Naive thymus-derived CD4-positive, alpha-beta T cell (primary cell): ENCODE data around the gene RABL6. TPM values are rescaled to one million over a fixed set of nuclear protein-coding genes. Genes with fewer than 3 reads are reported as not detected.
"Not testable (repeated sequence)": the region's sequence is repeated elsewhere in the genome, so short reads cannot be mapped to it uniquely, and the experiment has no call there.

Experiments
- ATAC-seq: fragments of 150-1000 bp; cut with Tn5 transposase; 2 replicates; pipeline ENCODE4 v1.10.0; 2021; ENCODE audit warnings: mild to moderate bottlenecking, moderate library complexity
- CTCF ChIA-PET: fragments of 350-600 bp; sonication (Branson Sonifier 250); formaldehyde crosslinking; loops from one replicate; lab custom pipeline; 2021; ENCODE audit warnings: antibody characterized with exemption; lab: Charles Lee
- POLR2A ChIA-PET: fragments of 350-600 bp; sonication (Branson Sonifier 250); formaldehyde crosslinking; loops from one replicate; lab custom pipeline; 2021; ENCODE audit warnings: antibody characterized with exemption, inconsistent platforms; lab: Charles Lee
- DNase-seq, 9 donors: peaks; one replicate each; pipeline versions ENCODE4 v3.0.0 to v3.0.0-alpha.2; 2020 to 2022; ENCODE audit warnings: mixed read lengths in 1 of 9
- H3K27ac ChIP-seq: one replicate; pipeline ENCODE4 v1.7.0; 2013; ENCODE audit warnings: mild to moderate bottlenecking, low read depth, low read length, moderate library complexity
- H3K27me3 ChIP-seq, 2 donors: one replicate each; pipeline ENCODE4 v1.7.0; 2013; ENCODE audit warnings: low read length in 2 of 2, mild to moderate bottlenecking in 2 of 2, moderate library complexity in 2 of 2; ENCODE audit not compliant: control insufficient read depth in 2 of 2, insufficient read depth in 2 of 2
- H3K36me3 ChIP-seq, 3 experiments: 1 replicate in 2 of 3; 2 replicates in 1 of 3; pipeline ENCODE4 v1.7.0; 2013; ENCODE audit warnings: low read length in 3 of 3, mild to moderate bottlenecking in 3 of 3, moderate library complexity in 1 of 3; ENCODE audit not compliant: insufficient read depth in 3 of 3, control insufficient read depth in 2 of 3
- H3K4me1 ChIP-seq, 2 donors: one replicate each; pipeline ENCODE4 v1.7.0; 2013; ENCODE audit warnings: low read length in 2 of 2, mild to moderate bottlenecking in 2 of 2, moderate library complexity in 1 of 2; ENCODE audit not compliant: control insufficient read depth in 2 of 2, insufficient read depth in 2 of 2
- H3K4me3 ChIP-seq: 2 replicates; pipeline ENCODE4 v1.7.0; 2013; ENCODE audit warnings: mild to moderate bottlenecking, low read length
- H3K9me3 ChIP-seq, 3 experiments: 1 replicate in 2 of 3; 2 replicates in 1 of 3; pipeline ENCODE4 v1.7.0; 2013; ENCODE audit warnings: low read length in 3 of 3; ENCODE audit not compliant: control insufficient read depth in 2 of 3
- H3K27ac Mint-ChIP-seq, 9 donors: one replicate each; pipeline ENCODE4 v1.8.0; 2020 to 2022; ENCODE audit warnings: mixed read lengths in 9 of 9, mild to moderate bottlenecking in 8 of 9, moderate library complexity in 5 of 9, inconsistent platforms in 2 of 9
- H3K27me3 Mint-ChIP-seq, 5 donors: one replicate each; pipeline ENCODE4 v1.8.0; 2021 to 2022; ENCODE audit warnings: mixed read lengths in 5 of 5, mild to moderate bottlenecking in 1 of 5
- H3K36me3 Mint-ChIP-seq, 5 donors: one replicate each; pipeline ENCODE4 v1.8.0; 2020 to 2022; ENCODE audit warnings: mixed read lengths in 5 of 5, mild to moderate bottlenecking in 3 of 5, inconsistent platforms in 1 of 5
- H3K4me1 Mint-ChIP-seq, 7 donors: one replicate each; pipeline ENCODE4 v1.8.0; 2020 to 2022; ENCODE audit warnings: mixed read lengths in 7 of 7, mild to moderate bottlenecking in 3 of 7, inconsistent platforms in 1 of 7
- H3K4me3 Mint-ChIP-seq, 10 donors: one replicate each; pipeline ENCODE4 v1.8.0; 2020 to 2022; ENCODE audit warnings: mild to moderate bottlenecking in 10 of 10, mixed read lengths in 10 of 10, moderate library complexity in 6 of 10, inconsistent platforms in 2 of 10
- H3K9me3 Mint-ChIP-seq, 11 donors: one replicate each; pipeline ENCODE4 v1.8.0; 2020 to 2022; ENCODE audit warnings: mixed read lengths in 11 of 11, mild to moderate bottlenecking in 4 of 11, inconsistent platforms in 1 of 11, moderate library complexity in 1 of 11
- intact Hi-C, 2 donors: fragments of 100-400 bp; cut with micrococcal nuclease; formaldehyde crosslinking; loops; one replicate each; pipeline ENCODE4 v1.15.1; 2023
- polyA plus RNA-seq, 2 donors: library from polyadenylated mRNA; unstranded; fragments of 300-500 nt; fragmentation: Illumina TruSeq; gene quantifications; one replicate each; pipeline ENCODE4 v1.2.3, GENCODE V29; 2021
- total RNA-seq, 6 experiments: library from RNA in 5 of 6; stranded (reverse) in 5 of 6; gene quantifications; 1 replicate in 5 of 6; 2 replicates in 1 of 6; pipeline ENCODE4 v1.2.3 and lab custom pipeline; 2021 to 2026

The RABL6 gene
- total and polyA plus RNA-seq, 7 experiments from 2014 or later = 9.4 to 100 (median 60.7) TPM

GRCh38 chr9:136796238-136796774, 11.4 kb upstream of the RABL6 start, which contains the start of gene CCDC183:
CCDC183 (plus strand) TSS chr9:136796338; CDS start chr9:136796398, 60 bp downstream.
- H3K4me3 Mint-ChIP-seq = peak within 1 kb of the TSS in 8 of 10 donors; percentile 6 to 54 (median 34)
- no peaks in the 10 kb centered on the region for H3K27me3 ChIP-seq
- H3K9me3 Mint-ChIP-seq = no peaks in the 10 kb centered on the region
- H3K4me1 ChIP-seq = peaks cover 22 to 34% of the 10 kb centered on the region in 2 donors
- peak within 1 kb of the TSS in 5 of 9 donors; percentile 21 to 52 (median 33) for H3K27ac Mint-ChIP-seq
- H3K9me3 ChIP-seq = no peaks in the 10 kb centered on the region
- peaks cover 0 to 5% (median 0%) of the 10 kb centered on the region in 5 donors for H3K36me3 Mint-ChIP-seq
- POLR2A ChIA-PET = interaction anchor here (0.6 to 1.4 kb wide), 2 partner anchors 84 to 626 kb away, joined by 3 read pairs; no protein-coding TSS in a partner anchor
- no peak for DNase-seq
- H3K27ac ChIP-seq = no peak within 1 kb of the TSS
- H3K4me1 Mint-ChIP-seq = peaks cover 13 to 49% (median 38%) of the 10 kb centered on the region in 7 donors
- no peak for ATAC-seq
- CTCF ChIA-PET = no interaction called here
- H3K4me3 ChIP-seq = no peak within 1 kb of the TSS
- intact Hi-C loops = no loop called here
- peaks cover 0 to 34% (median 0%) of the 10 kb centered on the region in 5 donors for H3K27me3 Mint-ChIP-seq
- peaks cover 0 to 17% (median 3%) of the 10 kb centered on the region in 3 experiments for H3K36me3 ChIP-seq

DNA sequence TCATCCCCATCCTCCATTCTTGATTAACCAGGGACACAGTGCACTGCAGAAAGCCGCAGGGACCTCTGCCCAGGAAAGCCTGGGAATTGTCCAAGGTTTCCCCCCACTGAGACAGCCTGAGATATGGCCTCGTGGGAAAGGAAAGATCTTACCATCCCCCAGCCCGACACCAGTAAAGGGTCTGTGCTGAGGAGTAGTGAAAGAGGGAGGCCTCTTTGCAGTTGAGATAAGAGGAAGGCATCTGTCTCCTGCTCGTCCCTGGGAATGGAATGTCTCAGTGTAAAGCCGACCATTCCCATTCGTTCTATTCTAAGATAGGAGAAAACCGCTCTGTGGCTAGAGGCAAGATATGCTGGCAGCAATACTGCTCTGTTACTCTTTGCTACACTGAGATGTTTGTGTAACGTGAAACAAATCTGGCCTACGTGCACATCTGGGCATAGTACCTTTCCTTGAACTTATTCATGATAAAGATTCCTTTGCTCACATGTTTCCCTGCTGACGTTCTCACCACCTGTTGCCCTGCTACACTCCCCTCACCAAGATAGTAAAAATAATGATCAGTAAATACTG, 10.9 kb upstream of the RABL6 start:
- ATAC-seq, H3K9me3 ChIP-seq, H3K27me3 ChIP-seq, intact Hi-C loops, CTCF ChIA-PET, H3K27ac ChIP-seq, H3K4me3 ChIP-seq, H3K9me3 Mint-ChIP-seq, DNase-seq, H3K36me3 Mint-ChIP-seq: not testable (repeated sequence)
- H3K27me3 Mint-ChIP-seq = peaks cover 0 to 39% (median 0%) of the 10 kb centered on the region in 5 donors
- H3K27ac Mint-ChIP-seq = peak overlapping the region in 2 of 9 donors; percentile 21 to 48
- POLR2A ChIA-PET = interaction anchor here (0.6 to 1.4 kb wide), 2 partner anchors 83 to 625 kb away, joined by 3 read pairs; no protein-coding TSS in a partner anchor
- peaks cover 0 to 17% (median 3%) of the 10 kb centered on the region in 3 experiments for H3K36me3 ChIP-seq
- H3K4me1 ChIP-seq = peaks cover 19 to 32% of the 10 kb centered on the region in 2 donors
- peak overlapping the region in 6 of 10 donors; percentile 14 to 48 (median 36) for H3K4me3 Mint-ChIP-seq
- H3K4me1 Mint-ChIP-seq = peaks cover 12 to 51% (median 40%) of the 10 kb centered on the region in 7 donors

- Histone ChIP-seq H3K27me3 (no peaks in the 10 kb centered on the region), H3K36me3 (peaks cover 0 to 2% (median 0%) of the 10 kb centered on the region in 3 experiments), H3K4me3 (no peak overlapping the region), H3K4me1 (peaks cover 10 to 24% of the 10 kb centered on the region in 2 donors), H3K9me3 (no peaks in the 10 kb centered on the region), H3K27ac (no peak overlapping the region)
- ATAC-seq (no peak), DNase-seq (no peak)
- Mint-ChIP-seq H3K4me3 (peak overlapping the region in 5 of 10 donors; percentile 17 to 86 (median 48)), H3K36me3 (no peaks in the 10 kb centered on the region), H3K4me1 (peaks cover 6 to 42% (median 33%) of the 10 kb centered on the region in 7 donors), H3K27ac (no peak overlapping the region), H3K9me3 (no peaks in the 10 kb centered on the region), H3K27me3 (peaks cover 0 to 45% (median 0%) of the 10 kb centered on the region in 5 donors)
- POLR2A ChIA-PET = interaction anchor here (0.6 to 2.1 kb wide), 5 partner anchors 9 to 589 kb away, joined by 3 to 11 read pairs (median 3); partner anchors contain the start of genes MAN1B1 and RABL6
- CTCF ChIA-PET = no interaction called here
- intact Hi-C loops = loop anchor here in 1 of 2 donors (1.0 kb wide), 1 partner anchor 9 kb away; the partner anchor contains the start of gene RABL6
Measured at GRCh38 chr9:136798708-136799078, 9.1 kb upstream of the RABL6 start.

GRCh38 chr9:136799079-136799853, 8.5 kb upstream of the RABL6 start:
- H3K36me3 ChIP-seq = no peaks in the 10 kb centered on the region
- intact Hi-C loops = loop anchor here in 1 of 2 donors (1.0 kb wide), 1 partner anchor 8 kb away; the partner anchor contains the start of gene RABL6
- ChIA-PET CTCF (no interaction called here), POLR2A (interaction anchor here (0.6 to 2.1 kb wide), 8 partner anchors 9 to 588 kb away, joined by 3 to 11 read pairs (median 4); partner anchors contain the start of genes FBXW5, MAN1B1, RABL6 and TRAF2)
- H3K9me3 Mint-ChIP-seq = no peaks in the 10 kb centered on the region
- peak overlapping the region; percentile 54 for H3K27ac ChIP-seq
- H3K27me3 Mint-ChIP-seq = peaks cover 0 to 45% (median 0%) of the 10 kb centered on the region in 5 donors
- H3K9me3 ChIP-seq = no peaks in the 10 kb centered on the region
- ATAC-seq (no peak), DNase-seq (no peak)
- H3K27me3 ChIP-seq = no peaks in the 10 kb centered on the region
- peaks cover 10 to 24% of the 10 kb centered on the region in 2 donors for H3K4me1 ChIP-seq
- no peaks in the 10 kb centered on the region for H3K36me3 Mint-ChIP-seq
- peak overlapping the region in 9 of 10 donors; percentile 4 to 92 (median 84) for H3K4me3 Mint-ChIP-seq
- peak overlapping the region; percentile 63 for H3K4me3 ChIP-seq
- peaks cover 6 to 42% (median 38%) of the 10 kb centered on the region in 7 donors for H3K4me1 Mint-ChIP-seq
- H3K27ac Mint-ChIP-seq = peak overlapping the region in 1 of 9 donors; percentile 45

DNA sequence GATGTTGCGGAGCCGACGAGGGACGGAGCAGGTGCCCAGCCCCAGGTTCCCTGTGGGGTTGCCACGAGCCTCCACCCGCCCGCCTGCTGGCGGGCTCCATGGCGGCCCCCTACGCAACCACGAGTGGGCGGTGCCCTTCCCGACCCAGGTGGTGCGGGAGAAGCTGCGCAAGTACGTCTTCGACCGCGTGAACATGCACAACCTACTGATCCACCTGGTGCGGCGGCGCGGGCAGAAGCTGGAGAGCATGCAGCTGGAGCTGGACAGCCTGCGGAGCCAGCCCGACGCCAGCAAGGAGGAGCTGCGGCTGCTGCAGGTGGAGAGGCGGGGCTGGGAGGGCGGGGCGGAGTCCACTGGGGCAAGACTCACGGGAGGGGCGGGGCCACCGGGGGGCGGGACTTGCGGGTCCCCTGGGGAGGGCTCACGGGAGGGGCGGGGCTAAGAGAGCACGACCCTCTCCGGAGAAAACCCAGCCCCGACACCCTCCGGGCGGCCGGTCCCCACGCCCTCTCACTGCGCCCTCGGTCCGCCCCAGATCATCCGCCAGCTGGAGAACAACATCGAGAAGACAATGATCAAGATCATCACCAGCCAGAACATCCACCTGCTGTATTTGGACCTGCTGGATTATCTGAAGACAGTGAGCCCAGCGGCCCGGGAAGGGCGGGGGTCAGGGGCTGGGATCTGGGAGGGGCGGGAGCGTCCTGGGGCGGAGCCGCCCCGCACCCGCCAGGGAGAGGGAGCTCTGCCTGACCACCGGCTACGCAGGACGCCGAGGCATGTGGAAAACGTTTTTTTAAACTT, 7.7 kb upstream of the RABL6 start:
- Histone ChIP-seq H3K4me3 (peak overlapping the region; percentile 63), H3K27me3 (no peaks in the 10 kb centered on the region), H3K27ac (peak overlapping the region; percentile 59), H3K9me3 (no peaks in the 10 kb centered on the region), H3K4me1 (peaks cover 10 to 24% of the 10 kb centered on the region in 2 donors), H3K36me3 (no peaks in the 10 kb centered on the region)
- Mint-ChIP-seq H3K4me1 (peaks cover 6 to 42% (median 35%) of the 10 kb centered on the region in 7 donors), H3K27ac (peak overlapping the region in 4 of 9 donors; percentile 25 to 81 (median 78)), H3K27me3 (peaks cover 0 to 45% (median 0%) of the 10 kb centered on the region in 5 donors), H3K4me3 (peak overlapping the region; percentile 82 to 92 (median 86)), H3K36me3 (no peaks in the 10 kb centered on the region), H3K9me3 (no peaks in the 10 kb centered on the region)
- DNase-seq = peak; percentile 58 to 89 (median 79)
- intact Hi-C loops = loop anchor here (1.0 to 2.0 kb wide), 5 partner anchors 7 to 437 kb away; partner anchors contain the start of genes PHPT1 (in 2 of the 2), TMEM141 (in 2 of the 2), DNLZ (in 1 of the 2) and RABL6 (in 1 of the 2)
- ChIA-PET POLR2A (interaction anchor here (0.7 to 2.1 kb wide), 8 partner anchors 8 to 287 kb away, joined by 3 to 11 read pairs (median 4); partner anchors contain the start of genes FBXW5, MAN1B1, RABL6 and TRAF2), CTCF (no interaction called here)
- peak; percentile 90 for ATAC-seq
